ENCODE results near the gene SIGLEC7. TPM values are rescaled to one million over a fixed set of nuclear protein-coding genes. Genes with fewer than 3 reads are reported as not detected.

Gene SIGLEC7
- total RNA-seq = not detected in 2 replicates

GRCh38 chr19:51142119-51142518 is at the start of gene SIGLEC7:
TSS of gene SIGLEC7 (plus strand) at chr19:51142301. CDS start at chr19:51142370, 69 bp downstream.

GRCh38 chr19:51108066-51108804 is 33.9 kb upstream of the SIGLEC7 start, which contains the start of gene CTU1:
TSS of gene CTU1 (minus strand) at chr19:51108409. CDS start at chr19:51104569, 3,840 bp downstream.

GRCh38 chr19:51124729-51125128 is 17.4 kb upstream of the SIGLEC7 start, which contains the start of gene SIGLEC9:
TSS of gene SIGLEC9 (plus strand) at chr19:51124906. CDS start at chr19:51124975, 69 bp downstream.

Other genes with a start within 250 kb of the SIGLEC7 start
- gene KLK4, start 230.9 kb upstream of the SIGLEC7 start, total RNA-seq = not detected in 2 replicates
- gene KLK5, start 189.3 kb upstream of the SIGLEC7 start, total RNA-seq = 1.7 and 23.6 TPM in 2 replicates
- 0.85 and 3.1 TPM in 2 replicates for gene KLK6, start 172.7 kb upstream of the SIGLEC7 start, total RNA-seq
- 3.2 and 13.0 TPM in 2 replicates for gene KLK7, start 158.4 kb upstream of the SIGLEC7 start, total RNA-seq
- gene KLK8, start 140.7 kb upstream of the SIGLEC7 start, total RNA-seq = 8.3 and 13.0 TPM in 2 replicates
- 7.7 and 14.5 TPM in 2 replicates for gene KLK10, start 122.6 kb upstream of the SIGLEC7 start, total RNA-seq
- 1.1 and 3.9 TPM in 2 replicates for gene KLK11, start 115.7 kb upstream of the SIGLEC7 start, total RNA-seq
- gene KLK12, start 107.3 kb upstream of the SIGLEC7 start, total RNA-seq = 0.96 TPM in 1 of 2 replicates, not detected in the other
- not detected in 2 replicates for gene KLK13, start 77.2 kb upstream of the SIGLEC7 start, total RNA-seq
- gene KLK14, start 59.4 kb upstream of the SIGLEC7 start, total RNA-seq = not detected in 2 replicates
- 17.1 and 20.7 TPM in 2 replicates for gene CTU1, start 33.9 kb upstream of the SIGLEC7 start, total RNA-seq
- not detected in 2 replicates for gene SIGLEC9, start 17.4 kb upstream of the SIGLEC7 start, total RNA-seq
- not detected in 2 replicates for gene CD33, start 82.8 kb downstream of the SIGLEC7 start, total RNA-seq
- not detected in 2 replicates for gene SIGLECL1, start 108.8 kb downstream of the SIGLEC7 start, total RNA-seq
- not detected in 2 replicates for gene IGLON5, start 169.3 kb downstream of the SIGLEC7 start, total RNA-seq
- gene VSIG10L, start 199.8 kb downstream of the SIGLEC7 start, total RNA-seq = 0.21 and 1.4 TPM in 2 replicates
- 50.3 and 93.5 TPM in 2 replicates for gene ETFB, start 224.1 kb downstream of the SIGLEC7 start, total RNA-seq
- not detected in 2 replicates for gene CLDND2, start 226.7 kb downstream of the SIGLEC7 start, total RNA-seq
- not detected in 2 replicates for gene NKG7, start 230.4 kb downstream of the SIGLEC7 start, total RNA-seq
- gene LIM2, start 245.7 kb downstream of the SIGLEC7 start, total RNA-seq = not detected in 2 replicates
- not detected in 2 replicates for gene C19orf84, start 248.3 kb downstream of the SIGLEC7 start, total RNA-seq